Aorta (tissue), 5 donors: ENCODE results near the gene SGMS2. TPM values are rescaled to one million over a fixed set of nuclear protein-coding genes. Genes with fewer than 3 reads are reported as not detected.

ENCODE experiments used
- ATAC-seq: fragments of 200-7000 bp; cut with Tn5 transposase; one replicate; pipeline ENCODE4 v1.9.1; 2022; ENCODE audit warnings: moderate library complexity; ENCODE audit not compliant: low FRiP score
- DNase-seq, 2 donors: peaks; one replicate each; pipeline ENCODE4 v3.0.0-alpha.2; 2020
- H3K27ac ChIP-seq, 2 donors: one replicate each; pipeline ENCODE4 v1.5.1; 2013; ENCODE audit warnings: low read length in 2 of 2, mild to moderate bottlenecking in 2 of 2, moderate library complexity in 2 of 2, control low read depth in 1 of 2, inconsistent platforms in 1 of 2, low read depth in 1 of 2
- H3K27me3 ChIP-seq, 2 donors: one replicate each; pipeline ENCODE4 v1.6.1; 2013; ENCODE audit warnings: control low read depth in 1 of 2, low read length in 1 of 2, mild to moderate bottlenecking in 1 of 2, moderate library complexity in 1 of 2; ENCODE audit not compliant: insufficient read depth in 2 of 2, control insufficient read depth in 1 of 2
- H3K36me3 ChIP-seq, 2 donors: one replicate each; pipeline ENCODE4 v1.6.1; 2013; ENCODE audit warnings: control low read depth in 1 of 2, low read length in 1 of 2, mild to moderate bottlenecking in 1 of 2; ENCODE audit not compliant: insufficient read depth in 2 of 2, control insufficient read depth in 1 of 2
- H3K4me1 ChIP-seq, 2 donors: one replicate each; pipeline ENCODE4 v1.6.1; 2013; ENCODE audit warnings: low read length in 2 of 2, control low read depth in 1 of 2, mild to moderate bottlenecking in 1 of 2, moderate library complexity in 1 of 2; ENCODE audit not compliant: insufficient read depth in 2 of 2, control insufficient read depth in 1 of 2
- H3K4me3 ChIP-seq, 2 donors: one replicate each; pipeline ENCODE4 v1.5.1; 2013; ENCODE audit warnings: low read length in 2 of 2, control low read depth in 1 of 2, mild to moderate bottlenecking in 1 of 2
- H3K9me3 ChIP-seq: one replicate; pipeline ENCODE4 v1.6.1; 2013; ENCODE audit warnings: mild to moderate bottlenecking, low read length; ENCODE audit not compliant: control insufficient read depth
- WGBS, 2 donors: extraction: QIAGEN DNeasy Blood & Tissue Kit; methylation state at CpG; one replicate each; pipeline ENCODE4 v1.1.7; 2013; 5-methylcytosine and 5-hydroxymethylcytosine counted together
- intact Hi-C, 2 donors: fragments of 100-400 bp; cut with DNase I; formaldehyde crosslinking; loops; one replicate each; pipeline versions ENCODE4 v1.14.2 to v1.15.0; 2022
- polyA plus RNA-seq, 2 donors: library from polyadenylated mRNA; stranded (reverse); fragments of 200-250 nt; gene quantifications; one replicate each; pipeline ENCODE4 v1.2.3, GENCODE V29; 2013
- total RNA-seq, 2 donors: library from RNA; stranded (reverse); fragmentation: NEBNext Ultra II Directional; extraction: Animal tissue kit (Norgen Biotek cat#: 25700); gene quantifications; one replicate each; pipeline ENCODE4 v1.2.1, GENCODE V29; 2021
- donor health status: healthy with polysubstance abuse.
- donor health status: Bipolar disorder and iron deficiency.
- donor health status: DM: no; HTN: no; CAD: no.
- donor health status: DM: no; HTN: no; CAD: no.
- donor health status: DM: yes; HTN: yes; CAD: no.

The SGMS2 gene
- total and polyA plus RNA-seq, 4 donors: 4.3 to 50.2 (median 24.5) TPM

GRCh38 chr4:107800706-107801105 lies 24.0 kb upstream of the SGMS2 start:
- ATAC-seq: no peak
- 79 to 81% methylated on average over 1 of the region's 1 CpG for WGBS, 2 donors

DNA sequence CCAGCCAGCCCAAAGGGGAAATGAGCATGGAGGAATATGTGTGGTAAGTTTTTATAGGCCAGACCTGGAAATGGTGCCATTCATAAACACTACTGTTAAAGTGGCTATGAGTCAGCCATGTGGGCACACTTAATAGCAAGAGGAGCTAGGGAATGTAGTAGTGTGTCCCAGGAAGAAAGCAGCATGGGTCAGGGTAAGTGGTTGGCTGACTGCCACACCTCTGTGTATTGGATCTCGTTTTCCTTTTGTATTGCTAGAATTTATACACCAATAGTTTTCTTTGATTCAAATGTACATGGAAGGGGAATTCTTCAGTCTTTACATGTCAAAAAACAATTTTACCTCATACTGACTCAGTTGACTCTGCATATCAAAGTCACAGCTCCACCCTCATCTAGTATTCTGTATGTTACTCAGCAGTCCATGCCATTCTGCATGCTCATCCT lies 22.9 kb upstream of the SGMS2 start:
- Histone ChIP-seq H3K9me3 (no peaks in the 10 kb centered on the region), H3K4me3 (no peak overlapping the region), H3K27ac (no peak overlapping the region), H3K27me3 (no peaks in the 10 kb centered on the region), H3K4me1 (no peaks in the 10 kb centered on the region), H3K36me3 (no peaks in the 10 kb centered on the region)
- intact Hi-C loops: no loop called here
- DNase-seq (no peak), ATAC-seq (no peak)
- WGBS, 2 donors: 68% methylated on average over 1 of the region's 1 CpG

More at GRCh38 chr4:107800706-107801105, 24.0 kb upstream of the SGMS2 start:
- no peak for DNase-seq
- no peak overlapping the region for H3K4me3 ChIP-seq
- H3K9me3 ChIP-seq: no peaks in the 10 kb centered on the region
- H3K27me3 ChIP-seq: no peaks in the 10 kb centered on the region
- intact Hi-C loops: no loop called here
- H3K36me3 ChIP-seq: no peaks in the 10 kb centered on the region
- H3K27ac ChIP-seq: no peak overlapping the region
- H3K4me1 ChIP-seq: no peaks in the 10 kb centered on the region

DNA sequence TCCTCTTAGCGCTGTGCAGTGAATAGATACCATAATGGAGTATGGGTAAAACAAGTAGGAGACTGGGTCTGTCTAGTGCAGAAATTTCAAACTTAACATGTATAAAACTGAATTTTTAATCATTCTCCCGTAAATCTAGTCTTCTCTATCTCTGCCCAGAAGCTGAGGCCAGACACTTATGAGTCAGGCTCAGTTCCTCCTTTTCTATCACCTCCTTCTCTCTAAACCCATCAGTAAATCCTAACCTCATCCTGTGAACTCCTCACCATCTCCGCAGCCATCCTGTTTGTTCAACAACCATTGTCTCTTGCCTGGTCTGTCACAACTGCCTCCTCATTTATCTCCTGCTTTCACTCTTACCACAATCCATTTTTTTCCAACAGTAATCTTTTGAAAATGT lies 19.8 kb upstream of the SGMS2 start:
- 91 to 92% methylated on average over 3 of the region's 3 CpGs for WGBS, 2 donors
- Histone ChIP-seq H3K36me3 (no peaks in the 10 kb centered on the region), H3K4me3 (no peak overlapping the region), H3K27ac (no peak overlapping the region), H3K4me1 (no peaks in the 10 kb centered on the region), H3K9me3 (no peaks in the 10 kb centered on the region), H3K27me3 (no peaks in the 10 kb centered on the region)
- DNase-seq (no peak), ATAC-seq (no peak)
- intact Hi-C loops: no loop called here

DNA sequence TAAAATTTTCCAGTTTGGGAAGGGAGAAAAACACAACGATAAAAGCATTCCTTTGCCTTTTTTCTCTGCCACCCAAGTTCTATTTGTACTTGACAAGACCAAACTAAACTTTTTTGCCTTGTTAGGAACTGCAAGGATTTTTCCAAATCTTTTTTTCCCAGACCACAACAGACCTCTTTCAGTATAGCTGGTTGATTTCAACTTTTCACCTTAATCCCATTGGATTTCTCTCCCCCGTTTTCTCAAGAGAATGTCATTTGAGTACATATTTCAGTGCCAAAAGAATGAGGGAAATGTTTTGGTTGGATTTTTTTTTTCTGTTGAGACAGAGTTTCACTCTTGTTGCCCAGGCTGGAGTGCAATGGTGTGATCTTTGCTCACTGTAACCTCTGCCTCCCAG lies 18.5 kb upstream of the SGMS2 start:
- Histone ChIP-seq H3K27ac (no peak overlapping the region), H3K36me3 (no peaks in the 10 kb centered on the region), H3K27me3 (peaks cover 0 to 1% of the 10 kb centered on the region in 2 donors), H3K4me3 (no peak overlapping the region), H3K9me3 (no peaks in the 10 kb centered on the region), H3K4me1 (no peaks in the 10 kb centered on the region)
- intact Hi-C loops: no loop called here
- ATAC-seq: no peak
- DNase-seq: no peak
- WGBS, 2 donors: 4% methylated on average over 2 of the region's 2 CpGs

- no peaks in the 10 kb centered on the region for H3K36me3 ChIP-seq
Observed at GRCh38 chr4:107808572-107808971, 16.2 kb upstream of the SGMS2 start.

DNA sequence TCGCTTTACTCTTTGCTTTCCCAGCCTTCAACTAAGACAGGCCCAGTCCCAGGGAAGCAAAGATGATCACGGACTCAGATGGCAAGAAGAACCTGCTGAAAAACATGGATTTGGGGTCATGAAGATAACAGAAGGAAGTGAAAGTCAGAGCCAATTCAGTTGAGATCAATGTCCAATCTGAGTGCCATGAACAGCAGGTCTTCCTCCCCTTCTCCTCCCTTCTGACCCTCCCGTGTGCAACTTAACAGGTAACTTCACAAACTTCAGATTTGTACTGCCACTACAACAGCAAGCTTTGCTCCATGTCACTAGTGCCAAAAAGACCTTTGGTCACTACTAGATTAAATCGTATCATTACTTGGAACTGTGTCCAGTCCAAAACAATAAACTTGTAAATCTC lies 15.5 kb upstream of the SGMS2 start:
- Histone ChIP-seq H3K9me3 (no peaks in the 10 kb centered on the region), H3K36me3 (no peaks in the 10 kb centered on the region), H3K4me1 (no peaks in the 10 kb centered on the region), H3K4me3 (no peak overlapping the region), H3K27me3 (peaks cover 0 to 1% of the 10 kb centered on the region in 2 donors), H3K27ac (no peak overlapping the region)
- ATAC-seq (no peak), DNase-seq (no peak)
- intact Hi-C loops: no loop called here
- WGBS, 2 donors: 88 to 92% methylated on average over 4 of the region's 4 CpGs

More at GRCh38 chr4:107808572-107808971, 16.2 kb upstream of the SGMS2 start:
- no peaks in the 10 kb centered on the region for H3K4me1 ChIP-seq
- DNase-seq (no peak), ATAC-seq (no peak)
- no peaks in the 10 kb centered on the region for H3K9me3 ChIP-seq
- WGBS, 2 donors: 82 to 87% methylated on average over 4 of the region's 4 CpGs
- H3K4me3 ChIP-seq: no peak overlapping the region
- H3K27ac ChIP-seq: no peak overlapping the region
- intact Hi-C loops: no loop called here
- peaks cover 0 to 1% of the 10 kb centered on the region in 2 donors for H3K27me3 ChIP-seq

- Histone ChIP-seq H3K4me3 (no peak overlapping the region), H3K36me3 (no peaks in the 10 kb centered on the region), H3K27me3 (peaks cover 0 to 1% of the 10 kb centered on the region in 2 donors), H3K9me3 (no peaks in the 10 kb centered on the region), H3K27ac (no peak overlapping the region), H3K4me1 (no peaks in the 10 kb centered on the region)
- 88 to 91% methylated on average over 1 of the region's 1 CpG for WGBS, 2 donors
- DNase-seq (no peak), ATAC-seq (no peak)
- intact Hi-C loops: no loop called here
Observed at GRCh38 chr4:107814758-107815157, 10.0 kb upstream of the SGMS2 start.

DNA sequence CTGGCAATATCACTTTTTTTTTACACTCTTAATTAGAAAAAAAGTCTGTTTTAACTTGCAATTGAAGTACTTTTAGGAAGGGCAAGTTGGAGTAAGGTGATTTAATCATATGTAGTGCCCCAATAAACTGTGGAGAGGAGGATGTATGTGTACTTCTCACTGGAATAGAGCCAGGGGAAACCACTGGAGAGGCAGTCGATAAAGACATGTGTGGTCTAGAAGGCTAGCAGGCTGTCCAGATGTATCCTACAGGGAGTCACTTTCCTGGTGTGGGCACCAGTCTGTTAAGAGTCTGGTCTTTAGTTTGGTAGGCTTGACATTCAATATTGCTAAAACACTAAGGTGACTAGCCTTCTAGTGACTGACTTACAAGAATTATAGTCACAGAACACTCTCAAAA lies 9.6 kb upstream of the SGMS2 start:
- intact Hi-C loops: no loop called here
- 60 to 64% methylated on average over 1 of the region's 1 CpG for WGBS, 2 donors
- no peaks in the 10 kb centered on the region for H3K36me3 ChIP-seq
- H3K27ac ChIP-seq: no peak overlapping the region
- H3K27me3 ChIP-seq: peaks cover 0 to 1% of the 10 kb centered on the region in 2 donors
- H3K9me3 ChIP-seq: no peaks in the 10 kb centered on the region
- no peak overlapping the region for H3K4me3 ChIP-seq
- no peaks in the 10 kb centered on the region for H3K4me1 ChIP-seq
- DNase-seq: no peak
- ATAC-seq: no peak

DNA sequence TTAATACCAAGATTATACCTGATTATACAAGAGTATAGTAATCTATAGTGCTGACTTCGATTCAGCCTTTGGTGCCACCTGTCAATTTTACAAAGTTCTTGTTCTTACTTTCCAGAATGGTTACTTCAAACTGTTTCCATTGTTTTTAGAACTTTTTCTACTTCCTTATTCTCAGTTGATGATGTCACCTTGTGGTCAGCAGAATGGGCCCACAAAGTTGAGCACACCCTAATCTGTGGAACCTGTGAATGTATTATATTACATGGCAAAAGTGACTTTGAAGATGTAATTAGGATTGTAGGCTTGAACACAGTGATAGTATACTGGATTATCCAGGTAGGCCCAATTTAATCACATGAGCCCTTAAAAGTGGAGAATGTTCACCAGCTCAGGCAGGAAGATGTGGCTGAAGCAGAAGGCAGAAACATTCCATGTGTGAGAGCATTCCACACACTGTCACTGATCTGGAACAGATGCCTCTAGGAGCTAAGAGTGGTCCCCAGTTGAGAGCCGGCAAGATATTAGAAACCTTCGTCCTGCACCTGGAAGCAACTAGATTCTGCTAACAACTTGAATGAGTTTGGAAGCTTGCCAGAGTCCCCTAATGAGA lies 6.3 kb upstream of the SGMS2 start:
- no peaks in the 10 kb centered on the region for H3K27me3 ChIP-seq
- H3K9me3 ChIP-seq: no peaks in the 10 kb centered on the region
- DNase-seq (no peak), ATAC-seq (no peak)
- no peaks in the 10 kb centered on the region for H3K36me3 ChIP-seq
- intact Hi-C loops: no loop called here
- no peaks in the 10 kb centered on the region for H3K4me1 ChIP-seq
- H3K4me3 ChIP-seq: no peak overlapping the region
- H3K27ac ChIP-seq: no peak overlapping the region
- WGBS, 2 donors: 93 to 96% methylated on average over 3 of the region's 3 CpGs
